Measurements from ENCODE around the gene PTPRD.

PTPRD gene

GRCh38 chr9:10045598-10045997 is 567.2 kb downstream of the PTPRD start:
- DNase-seq, result no peak

DNA sequence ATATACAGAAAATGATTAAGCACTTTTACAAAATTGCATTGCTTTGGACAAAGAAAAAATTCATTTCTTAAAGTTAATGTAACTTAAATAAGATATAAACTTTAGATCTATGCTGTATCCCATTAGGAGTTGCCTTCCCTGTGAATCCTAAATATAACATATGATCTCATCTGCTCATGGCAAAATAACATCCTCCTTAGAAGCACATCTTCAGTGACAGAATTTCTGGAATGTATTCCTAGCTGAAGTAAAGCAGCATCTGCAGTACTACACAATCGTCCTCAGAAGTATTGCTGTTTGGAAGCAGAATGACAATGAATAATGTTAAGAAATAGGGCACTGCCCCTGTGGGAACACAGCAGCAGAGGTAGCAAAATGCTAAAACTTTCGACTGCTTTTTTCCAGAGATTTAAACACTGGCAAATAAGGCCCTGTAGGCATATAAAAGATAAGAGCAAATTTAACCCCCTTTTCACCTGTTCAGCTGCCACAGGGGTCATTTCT is 571.0 kb downstream of the PTPRD start:
- no peak for DNase-seq

DNA sequence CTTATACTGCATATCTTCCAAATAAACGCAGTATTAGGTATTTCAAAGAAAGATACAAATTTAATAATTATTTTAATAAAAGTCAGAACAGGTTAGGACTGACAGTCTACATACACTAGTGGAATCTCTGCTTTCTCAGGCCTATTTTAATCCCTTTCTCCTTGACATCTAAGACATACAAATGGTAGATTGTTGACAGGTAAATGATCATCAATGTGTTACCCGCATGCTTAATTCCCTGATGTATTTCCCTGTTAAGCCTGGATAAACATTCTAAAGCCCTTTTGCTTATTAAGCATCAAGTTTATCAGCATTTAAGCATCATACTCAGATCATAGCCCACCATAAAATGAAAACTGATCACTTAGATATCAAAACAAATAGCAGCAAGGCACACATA is 576.7 kb downstream of the PTPRD start:
- no peak for DNase-seq

DNA sequence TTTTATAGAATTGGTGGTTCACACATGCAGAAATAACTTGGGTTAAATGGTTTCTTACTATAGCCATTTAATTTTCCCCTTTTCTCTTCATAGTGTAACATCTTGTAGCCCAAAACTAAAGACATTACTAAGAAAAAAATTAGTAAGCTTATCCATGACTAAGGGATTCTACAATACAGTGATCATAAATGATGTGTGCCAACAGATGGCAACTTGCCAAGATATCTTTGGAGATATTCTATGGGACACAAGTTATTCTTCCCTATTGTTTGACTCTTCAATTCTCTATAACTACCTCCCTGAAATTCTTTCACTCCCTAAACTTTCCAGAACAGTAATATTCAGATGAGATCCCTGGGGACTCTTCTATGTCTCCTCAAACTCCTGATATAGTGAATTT is 580.6 kb downstream of the PTPRD start:
- no peak for DNase-seq

- no peak for DNase-seq
Observed at GRCh38 chr9:10026443-10026984, 586.3 kb downstream of the PTPRD start.

DNA sequence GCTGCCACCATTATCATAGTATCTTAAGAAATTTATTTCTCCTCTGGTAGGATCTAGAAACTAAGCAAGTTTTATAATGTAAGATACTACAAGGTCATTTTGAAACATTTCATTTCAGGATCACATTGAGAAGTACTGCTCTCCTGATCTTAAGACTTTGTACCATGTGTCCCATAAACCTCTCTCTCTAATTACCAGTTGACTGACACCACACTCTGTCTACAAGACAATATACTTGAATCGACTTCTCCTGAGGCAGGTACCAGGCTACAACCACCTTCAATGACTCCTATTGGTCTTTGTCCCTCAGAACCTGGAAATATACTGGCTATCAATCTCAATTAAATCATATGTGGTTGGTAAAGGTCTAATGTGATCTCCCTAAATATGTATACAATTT is 597.0 kb downstream of the PTPRD start:
- no peak for DNase-seq

DNA sequence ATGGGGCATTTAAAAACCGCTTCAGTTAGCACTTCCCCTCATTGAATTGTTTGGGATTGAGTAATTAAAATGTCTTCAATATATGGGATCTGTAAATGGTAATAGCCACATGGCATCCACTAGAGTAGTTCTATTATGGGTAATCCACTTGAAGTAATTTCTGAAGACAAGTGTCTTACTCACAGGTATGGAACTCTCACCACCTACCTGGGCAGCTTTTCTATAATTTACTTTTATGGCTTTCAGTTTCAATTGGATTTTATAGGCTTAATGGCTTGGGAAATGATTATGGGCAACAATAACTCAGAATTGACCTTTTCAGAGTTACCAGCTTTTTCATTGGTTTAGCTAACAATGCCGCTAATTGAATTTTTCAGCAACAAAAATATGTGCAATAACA is 597.9 kb downstream of the PTPRD start:
- DNase-seq, result no peak

DNA sequence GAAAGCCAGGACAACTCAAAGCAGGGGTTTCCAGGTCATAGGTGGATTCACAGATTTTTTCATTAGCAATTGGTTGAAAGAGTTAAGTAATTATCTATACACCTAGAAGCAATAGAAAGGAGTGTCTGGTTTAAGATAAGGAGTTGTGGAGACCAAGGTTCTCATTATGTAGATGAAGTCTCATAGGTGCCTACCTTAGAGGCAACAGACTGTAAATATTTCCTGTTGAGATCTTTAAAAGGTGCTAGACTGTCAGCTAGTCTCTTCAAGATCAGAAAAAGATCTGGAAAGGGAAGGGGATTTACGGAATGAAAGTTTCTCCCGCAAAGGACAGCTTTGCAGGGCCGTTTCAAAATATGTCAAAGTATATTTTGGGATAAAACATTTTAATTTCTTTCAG is 603.4 kb downstream of the PTPRD start:
- DNase-seq, result no peak

- DNase-seq, result no peak
Observed at GRCh38 chr9:10008101-10008799, 604.6 kb downstream of the PTPRD start.

DNA sequence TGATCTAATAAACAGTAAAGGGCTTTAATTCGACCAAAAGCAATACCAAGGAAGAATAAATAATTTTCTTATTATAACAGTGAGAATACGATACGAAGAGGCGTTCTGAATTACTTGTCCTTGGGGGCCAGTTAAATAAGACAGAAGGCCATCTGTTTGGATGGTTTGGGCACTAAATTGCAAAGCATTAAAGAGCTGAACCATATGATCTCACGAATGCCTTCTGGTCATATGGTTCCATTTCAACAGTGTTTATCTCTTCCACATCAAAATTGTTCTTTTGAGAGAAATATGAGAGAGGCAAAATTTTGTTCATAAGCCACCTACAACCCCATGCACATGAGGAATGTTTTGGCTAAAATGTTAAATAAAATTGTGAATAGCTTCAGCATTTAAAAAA is 605.4 kb downstream of the PTPRD start:
- DNase-seq, result no peak

GRCh38 chr9:10005206-10005605 is 607.6 kb downstream of the PTPRD start:
- no peak for DNase-seq

DNA sequence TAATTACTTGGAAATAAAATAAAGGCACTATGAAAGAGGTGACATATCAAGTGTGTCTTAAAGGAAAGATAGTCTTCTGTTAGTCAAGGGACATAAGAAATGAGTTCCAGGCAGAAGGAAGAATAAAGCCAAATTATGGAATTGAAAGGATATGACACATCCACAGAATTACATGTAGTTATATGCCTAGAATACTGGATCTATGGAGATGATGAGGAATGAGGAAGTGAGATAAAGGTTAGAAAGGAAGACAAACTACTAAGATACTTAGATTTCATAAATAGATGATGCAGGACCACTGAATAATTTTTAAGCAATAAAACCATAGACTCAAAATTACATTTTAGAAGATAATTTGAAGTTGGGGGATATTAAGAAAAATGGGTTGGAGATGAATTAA is 609.8 kb downstream of the PTPRD start:
- no peak for DNase-seq

DNA sequence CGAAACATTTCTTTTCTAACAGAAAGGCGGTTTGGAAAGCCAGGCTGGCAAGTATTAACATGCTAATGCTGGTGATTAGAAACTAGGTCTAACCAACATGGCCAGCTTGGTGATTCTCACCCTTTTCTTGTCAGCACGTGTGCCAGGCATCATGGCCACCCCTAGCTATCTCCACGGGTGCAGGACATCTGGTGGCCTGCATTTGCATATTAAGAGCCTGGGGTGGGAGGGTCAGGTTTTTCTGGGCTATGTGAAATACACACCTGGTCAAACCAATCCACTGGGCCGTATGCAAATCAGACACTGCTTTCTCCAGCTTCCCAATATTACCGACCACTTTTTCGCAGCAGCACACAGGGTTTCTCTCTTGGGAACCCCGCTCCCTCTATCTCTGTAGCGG is 612.1 kb downstream of the PTPRD start:
- DNase-seq, result no peak

GRCh38 chr9:9998491-9999287 is 614.1 kb downstream of the PTPRD start:
- no peak for DNase-seq

GRCh38 chr9:9997585-9997984 is 615.2 kb downstream of the PTPRD start:
- DNase-seq, result no peak

- DNase-seq, result no peak
Observed at GRCh38 chr9:9996259-9996658, 616.5 kb downstream of the PTPRD start.

GRCh38 chr9:9992936-9993335 is 619.9 kb downstream of the PTPRD start:
- no peak for DNase-seq

DNA sequence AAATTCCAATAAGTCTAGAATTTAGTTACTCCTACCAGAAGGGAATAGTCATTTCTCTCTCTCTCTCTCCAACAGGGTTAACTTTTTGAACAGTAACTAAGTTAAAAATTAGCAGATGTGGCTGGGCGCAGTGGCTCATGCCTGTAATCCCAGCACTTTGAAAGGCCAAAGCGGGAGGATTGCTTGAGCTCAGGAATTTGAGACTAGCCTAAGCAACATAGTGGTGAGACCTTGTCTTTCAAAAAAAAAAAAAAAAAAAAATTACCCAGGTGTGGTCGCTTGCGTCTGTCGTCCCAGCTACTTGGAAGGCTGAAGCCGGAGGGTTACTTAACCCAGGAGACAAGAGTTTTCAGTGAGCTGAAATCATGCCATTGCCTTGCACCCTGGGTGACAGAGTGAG is 639.7 kb downstream of the PTPRD start:
- DNase-seq, result no peak

GRCh38 chr9:9970514-9970913 is 642.3 kb downstream of the PTPRD start:
- no peak for DNase-seq

GRCh38 chr9:9963841-9964240 is 649.0 kb downstream of the PTPRD start:
- DNase-seq, result no peak

DNA sequence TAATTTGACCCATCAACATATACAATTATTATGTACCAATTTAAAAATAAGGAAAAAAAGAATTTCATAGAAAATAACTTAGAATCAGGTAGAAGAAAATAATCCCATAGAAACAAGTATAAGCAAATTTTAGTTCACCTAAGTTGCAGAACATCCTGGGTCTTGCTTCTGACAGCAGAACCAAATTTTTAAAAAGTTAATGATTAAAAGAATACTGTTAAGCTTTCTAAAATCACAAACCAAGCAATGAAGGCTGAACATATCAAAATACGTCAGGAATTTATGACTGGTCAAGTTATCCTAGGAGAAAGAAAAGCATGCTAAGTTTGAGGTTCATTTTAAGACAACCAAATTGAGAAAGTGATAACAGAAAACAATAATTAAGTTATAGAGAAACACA is 650.9 kb downstream of the PTPRD start:
- no peak for DNase-seq

GRCh38 chr9:9961487-9961886 is 651.3 kb downstream of the PTPRD start:
- no peak for DNase-seq

- DNase-seq, result no peak
Observed at GRCh38 chr9:9951556-9952160, 661.1 kb downstream of the PTPRD start.

GRCh38 chr9:9950813-9951212 is 662.0 kb downstream of the PTPRD start:
- no peak for DNase-seq

Measured in activated gamma-delta T cell (primary cell).